Erythroblast (primary cell): ENCODE results near the gene IRF5.

Experiments
- GATA1 ChIP-seq: IDR thresholded peaks from 2 replicates; pipeline ENCODE4 v1.6.1; 2011; ENCODE audit warnings: low read depth, mild to moderate bottlenecking, control low read depth, low read length, moderate library complexity
- POLR2A ChIP-seq: IDR thresholded peaks from 2 replicates; pipeline ENCODE4 v1.6.1; 2011; ENCODE audit warnings: mild to moderate bottlenecking, low read length

DNA sequence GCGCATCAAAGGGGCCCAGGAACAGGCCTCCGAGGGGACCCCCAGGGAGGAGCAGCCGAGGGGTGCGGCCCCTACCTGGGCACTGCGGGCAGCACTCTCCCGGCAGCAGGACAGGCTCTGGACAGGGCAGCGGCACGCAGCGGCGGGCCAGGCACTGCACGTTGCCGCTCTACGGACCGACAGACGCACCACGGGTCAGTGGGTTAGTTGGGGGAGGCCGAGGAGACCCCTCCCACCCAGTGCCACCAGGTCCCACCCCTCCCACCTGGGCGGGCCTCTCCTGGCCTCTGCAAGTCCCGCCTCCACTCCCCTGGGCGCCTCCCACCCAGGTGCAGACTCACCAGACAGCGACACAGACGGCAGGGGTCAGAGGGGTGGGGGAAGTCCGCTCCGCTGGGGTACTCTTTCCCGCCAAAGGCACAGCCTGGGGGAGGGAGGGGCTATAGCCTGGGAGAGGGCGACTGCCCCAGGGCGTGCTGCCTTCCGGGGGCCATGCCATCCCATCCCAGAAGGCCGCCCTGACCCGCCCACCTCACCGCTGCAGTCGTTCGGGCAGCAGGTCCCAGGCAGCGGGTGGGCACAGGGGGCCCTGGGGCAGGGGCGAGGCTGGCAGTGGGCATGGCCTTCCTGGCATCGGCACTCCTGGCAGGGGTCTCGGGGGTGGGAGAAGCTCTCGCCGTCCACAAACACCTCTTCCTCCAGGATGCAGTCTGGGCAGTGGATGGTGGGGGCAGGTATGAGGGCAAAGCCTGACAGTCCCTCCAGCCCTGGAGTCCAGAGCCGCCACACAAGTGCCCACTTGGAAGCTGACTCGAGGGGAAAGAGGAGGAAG lies 46.4 kb upstream of the IRF5 start:
- TF ChIP-seq POLR2A, result no peak
- TF ChIP-seq GATA1, result no peak
